DMS79 (cell line): ENCODE results near the gene CNNM4.

Experiments used
- DNase-seq: peaks from one replicate; lab custom pipeline; 2025; lab: John Stamatoyannopoulos, UW

The CNNM4 gene

GRCh38 chr2:96759548-96759947 lies 1.2 kb upstream of the CNNM4 start:
- no peak for DNase-seq

DNA sequence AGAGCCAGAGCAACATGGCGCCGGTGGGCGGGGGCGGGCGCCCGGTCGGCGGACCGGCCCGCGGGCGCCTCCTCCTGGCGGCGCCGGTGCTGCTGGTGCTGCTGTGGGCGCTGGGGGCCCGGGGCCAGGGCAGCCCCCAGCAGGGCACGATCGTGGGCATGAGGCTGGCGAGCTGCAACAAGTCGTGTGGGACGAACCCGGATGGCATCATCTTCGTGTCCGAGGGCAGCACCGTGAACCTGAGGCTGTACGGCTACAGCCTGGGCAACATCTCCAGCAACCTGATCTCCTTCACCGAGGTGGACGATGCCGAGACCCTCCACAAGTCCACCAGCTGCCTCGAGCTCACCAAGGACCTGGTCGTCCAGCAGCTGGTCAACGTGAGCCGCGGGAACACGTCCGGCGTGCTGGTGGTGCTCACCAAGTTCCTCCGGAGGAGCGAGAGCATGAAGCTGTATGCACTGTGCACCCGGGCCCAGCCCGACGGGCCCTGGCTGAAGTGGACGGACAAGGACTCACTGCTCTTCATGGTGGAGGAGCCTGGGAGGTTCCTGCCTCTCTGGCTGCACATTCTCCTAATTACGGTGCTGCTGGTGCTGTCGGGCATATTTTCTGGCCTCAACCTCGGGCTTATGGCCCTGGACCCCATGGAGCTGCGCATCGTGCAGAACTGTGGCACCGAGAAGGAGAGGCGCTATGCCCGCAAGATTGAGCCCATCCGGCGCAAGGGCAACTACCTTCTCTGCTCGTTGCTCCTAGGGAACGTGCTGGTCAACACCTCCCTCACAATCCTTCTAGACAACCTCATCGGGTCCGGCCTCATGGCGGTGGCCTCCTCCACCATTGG lies 507 bp downstream of the CNNM4 start:
- no peak for DNase-seq

GRCh38 chr2:96762529-96763311 lies 2.0 kb downstream of the CNNM4 start:
- peak; percentile 68 for DNase-seq

DNA sequence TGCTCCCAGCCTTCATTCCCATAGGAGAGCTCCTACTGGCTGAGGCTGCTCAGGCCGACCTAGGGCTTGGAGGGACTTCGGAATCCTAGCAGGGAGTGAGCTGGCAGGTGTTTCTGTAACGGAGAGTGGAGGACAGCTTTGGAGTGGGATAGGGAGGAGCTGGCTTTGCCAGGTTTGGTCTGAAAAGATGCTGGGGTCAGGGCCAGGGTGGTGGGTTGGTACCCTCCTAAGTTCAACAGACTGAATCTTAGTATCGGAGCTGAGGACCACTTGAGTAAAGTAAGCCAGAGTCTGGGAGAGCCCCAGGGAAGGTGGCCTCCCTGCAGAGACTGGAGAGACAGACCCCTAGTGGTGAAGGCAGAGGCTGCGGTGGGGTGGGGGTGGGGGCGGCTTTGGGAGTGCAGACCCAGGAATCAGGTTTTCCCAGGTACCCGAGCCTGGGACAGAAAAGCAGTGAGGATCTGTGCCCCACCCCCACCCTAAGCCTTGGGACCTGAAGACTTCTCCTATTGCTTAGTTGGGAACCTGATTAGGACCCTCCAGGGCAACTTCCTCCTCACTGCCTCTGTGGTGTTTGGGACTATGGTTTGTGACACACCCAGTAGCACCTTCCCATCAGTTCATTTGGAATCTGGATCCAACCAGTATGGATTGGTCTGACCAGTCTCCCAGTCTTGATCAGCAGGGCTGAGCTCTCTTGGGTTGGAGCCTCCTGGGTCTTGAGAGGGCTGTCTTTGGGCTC lies 3.0 kb downstream of the CNNM4 start:
- DNase-seq: peak; percentile 77

DNA sequence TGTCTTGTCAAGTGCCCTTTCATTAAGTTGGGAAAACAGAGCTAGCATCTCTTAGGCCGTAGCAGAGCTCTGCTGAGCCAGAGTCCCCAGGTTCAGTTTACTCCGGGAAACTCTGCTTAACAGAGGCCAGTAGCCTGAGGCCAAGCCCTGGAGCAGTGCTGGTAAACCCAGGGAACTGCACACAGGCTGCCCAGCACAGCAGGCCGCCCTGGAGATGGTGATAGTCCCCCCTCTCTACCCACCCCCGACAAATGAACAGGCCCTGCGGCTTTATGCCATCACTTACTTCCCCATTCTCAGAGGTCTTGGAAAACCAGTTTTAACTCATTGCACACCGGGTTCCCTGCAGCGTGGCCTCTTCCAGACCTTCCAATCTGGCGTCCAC lies 3.5 kb downstream of the CNNM4 start:
- DNase-seq: no peak

DNA sequence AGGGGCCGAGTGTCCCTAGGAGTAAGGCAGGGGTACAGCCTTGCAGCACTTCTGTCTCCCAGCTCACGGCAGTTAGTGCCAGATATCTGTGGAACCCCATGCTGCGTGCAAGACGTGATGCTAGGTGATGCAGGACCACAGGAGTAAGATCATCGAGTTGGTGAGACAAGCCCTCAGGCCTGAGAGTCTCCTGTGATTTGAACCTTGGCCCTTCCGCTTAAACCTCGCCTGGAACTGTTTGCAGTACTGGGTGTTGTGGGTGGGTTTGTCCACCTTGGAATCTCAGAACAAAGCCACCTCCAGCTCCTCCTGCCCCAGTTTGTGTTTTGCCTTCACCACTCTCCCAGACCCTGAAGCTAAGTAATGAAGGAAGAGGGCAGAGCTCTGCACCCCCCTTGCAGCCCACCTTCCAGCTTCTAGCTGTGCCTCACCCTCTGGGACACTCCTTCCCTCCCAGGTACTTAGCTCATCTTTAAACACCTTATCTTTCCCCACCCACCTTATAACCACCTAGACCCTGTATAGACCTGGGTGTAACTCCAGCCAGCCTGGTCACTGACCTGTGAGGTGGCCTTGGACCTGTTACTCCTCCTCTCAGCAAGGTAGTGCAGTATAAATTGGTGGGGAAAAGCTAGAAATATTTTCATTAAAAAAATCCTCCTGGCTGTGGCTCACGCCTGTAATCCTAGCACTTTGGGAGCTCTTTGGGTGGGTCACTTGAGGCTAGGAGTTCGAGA lies 6.6 kb downstream of the CNNM4 start:
- no peak for DNase-seq

DNA sequence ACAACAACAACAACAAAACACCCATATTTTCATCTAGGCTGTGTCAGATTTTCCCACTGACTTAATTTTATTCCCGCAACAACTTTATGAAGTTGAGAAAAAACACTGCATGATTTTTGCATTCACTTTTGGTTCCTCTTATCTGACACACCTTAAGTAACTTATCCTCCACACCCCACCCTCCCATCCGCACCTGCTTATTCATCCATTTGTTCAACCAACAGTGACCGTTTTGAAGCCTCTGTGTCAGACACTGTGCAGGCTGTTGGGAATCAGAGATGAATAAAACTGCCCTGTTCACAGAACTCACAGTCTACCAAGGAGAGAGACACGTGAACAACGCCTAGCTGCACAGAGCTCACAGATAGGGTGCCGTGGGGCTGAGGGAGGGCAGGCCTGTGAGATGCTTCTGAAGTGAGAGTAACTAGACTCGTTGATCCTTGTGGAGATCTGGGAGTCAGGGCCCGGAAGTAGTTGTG lies 7.4 kb downstream of the CNNM4 start:
- DNase-seq: no peak

DNA sequence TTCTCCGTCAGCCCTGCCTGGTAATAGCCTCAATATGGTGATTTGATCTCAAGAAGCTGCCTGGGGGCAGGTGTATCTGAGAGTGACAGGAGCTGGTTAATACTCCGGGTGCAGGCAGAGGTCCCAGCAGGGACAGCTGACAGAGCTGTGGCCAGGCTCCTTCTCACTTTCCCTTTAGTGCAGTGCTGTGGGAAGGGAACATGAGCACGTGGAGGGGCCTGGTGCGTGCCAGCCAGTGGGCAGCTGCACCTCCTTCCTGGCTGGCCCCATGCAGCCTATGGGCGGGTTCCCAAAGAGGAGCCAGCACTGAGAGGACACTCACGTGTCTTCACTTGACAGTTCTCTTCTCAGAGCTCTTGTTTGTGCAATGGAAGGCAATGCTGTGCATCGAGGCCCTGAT lies 9.1 kb downstream of the CNNM4 start:
- no peak for DNase-seq

- DNase-seq: no peak
Measured at GRCh38 chr2:96770442-96771202, 9.9 kb downstream of the CNNM4 start.

GRCh38 chr2:96771796-96772618 lies 11.3 kb downstream of the CNNM4 start:
- peak; percentile 63 for DNase-seq

DNA sequence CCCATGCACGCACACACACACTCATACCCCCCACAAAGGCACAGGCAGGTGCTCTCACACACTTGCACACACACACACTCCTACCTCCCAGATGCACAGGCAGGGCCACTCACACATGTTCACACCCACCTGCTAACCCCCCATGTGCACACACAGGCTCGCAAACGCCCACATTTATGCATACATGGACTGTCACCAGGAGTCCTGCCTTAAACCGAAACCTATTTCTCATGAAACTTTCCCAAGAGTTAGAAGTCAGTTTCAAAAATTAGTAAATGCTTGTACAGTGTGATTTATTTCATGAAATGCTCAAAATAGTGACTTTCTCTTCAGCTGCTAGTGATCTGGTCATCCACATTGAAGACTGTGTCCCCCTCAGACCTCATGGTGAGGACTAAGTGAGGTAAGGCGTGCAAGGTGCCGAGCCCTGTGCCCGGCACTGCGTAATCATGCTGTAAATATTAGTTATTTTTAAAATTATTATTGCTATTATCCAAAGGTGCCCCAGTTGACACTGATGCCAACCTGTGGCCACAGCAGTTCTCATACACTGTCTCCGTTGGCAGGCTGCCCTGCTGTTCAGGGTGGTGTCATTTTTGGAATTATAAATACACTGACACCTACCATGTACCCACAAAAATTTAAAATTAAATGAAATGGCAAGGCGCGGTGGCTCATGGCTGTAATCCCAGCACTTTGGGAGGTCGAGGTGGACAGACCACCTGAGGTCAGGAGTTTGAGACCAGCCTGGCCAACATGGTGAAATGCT lies 12.4 kb downstream of the CNNM4 start:
- no peak for DNase-seq

GRCh38 chr2:96773922-96774321 lies 13.2 kb downstream of the CNNM4 start:
- DNase-seq: peak; percentile 81

DNA sequence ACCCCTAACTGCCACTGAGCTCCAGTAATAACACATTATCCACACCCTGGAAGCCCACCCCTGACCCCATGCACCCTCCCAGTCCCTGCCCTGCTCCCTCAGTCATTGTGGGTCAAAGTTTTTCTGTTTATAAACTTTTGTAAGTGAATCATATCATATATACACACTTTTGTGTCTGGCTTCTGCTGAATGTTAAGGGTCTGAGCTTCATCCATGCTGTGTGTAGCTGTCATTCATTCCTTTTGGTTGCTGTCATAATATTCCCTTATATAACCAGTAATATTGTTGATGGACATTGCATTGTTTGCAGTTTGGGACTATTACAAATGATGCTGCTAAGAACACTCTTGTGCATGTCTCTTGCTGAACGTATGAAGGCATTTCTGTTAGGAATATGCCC lies 14.5 kb downstream of the CNNM4 start:
- no peak for DNase-seq

DNA sequence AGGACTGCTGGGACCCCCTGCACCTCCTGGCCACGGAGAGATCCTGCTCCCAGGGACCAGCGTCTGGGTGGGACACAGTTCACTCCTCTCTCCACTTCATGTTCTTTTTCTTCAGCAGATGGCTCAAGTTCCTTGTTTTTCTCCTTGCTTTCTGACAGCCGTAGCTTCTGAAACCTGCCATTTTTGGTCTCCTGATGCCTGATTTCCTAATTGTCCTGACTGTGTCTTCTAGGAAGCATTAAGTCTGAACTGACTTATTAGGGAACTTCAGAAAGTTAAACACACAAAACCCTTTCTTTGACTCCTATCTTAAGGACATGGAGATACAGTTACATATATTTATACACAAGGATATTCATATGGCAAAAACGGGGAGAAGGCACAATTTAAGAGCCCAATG lies 22.7 kb downstream of the CNNM4 start:
- no peak for DNase-seq

GRCh38 chr2:96787411-96787810 lies 26.7 kb downstream of the CNNM4 start:
- no peak for DNase-seq

DNA sequence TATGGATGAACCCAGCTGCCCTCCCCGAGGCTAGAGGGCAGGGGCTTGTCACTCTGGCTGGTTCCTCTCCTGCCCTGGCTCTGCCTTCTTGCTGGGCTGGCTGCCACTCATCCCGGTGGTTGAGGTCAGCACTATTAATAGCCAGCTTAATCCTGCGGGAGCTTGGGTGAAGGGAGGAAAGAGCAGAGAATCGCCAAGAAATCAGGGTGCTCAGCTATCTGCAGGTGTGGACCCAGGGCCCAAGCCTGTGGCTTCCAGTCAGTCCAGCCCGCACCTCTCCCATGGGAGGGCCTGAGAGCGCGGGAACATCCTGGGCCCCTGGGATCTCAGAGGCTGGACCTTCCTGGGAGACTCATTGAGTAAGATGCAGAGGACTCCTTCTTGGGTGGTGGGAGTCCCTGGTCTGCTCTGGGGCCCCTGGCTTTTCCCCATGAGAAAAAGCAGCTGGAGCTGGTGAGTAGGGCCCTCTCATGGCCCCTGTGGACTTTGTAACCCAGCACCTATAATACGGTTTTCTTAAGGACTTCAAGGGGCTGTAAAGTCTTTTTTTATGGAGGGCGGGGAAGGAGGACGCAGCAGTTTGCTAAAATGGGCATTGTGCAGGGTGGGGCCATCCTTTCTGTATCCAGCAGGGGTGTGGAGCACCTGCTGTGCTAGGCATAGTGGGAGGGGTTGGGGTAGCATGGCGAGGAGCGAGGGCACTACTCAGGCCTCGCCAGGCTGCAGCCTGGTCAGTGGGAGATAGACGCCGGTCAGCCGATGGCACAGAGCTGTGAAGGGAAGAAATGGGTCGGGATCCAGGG lies 27.9 kb downstream of the CNNM4 start:
- DNase-seq: no peak

- no peak for DNase-seq
Measured at GRCh38 chr2:96789245-96789617, 28.5 kb downstream of the CNNM4 start.
